ENCODE measurements around the gene EXOSC7. TPM values are rescaled to one million over a fixed set of nuclear protein-coding genes. Genes with fewer than 3 reads are reported as not detected.

The EXOSC7 gene
- total and polyA plus RNA-seq, 2 donors (not counting 3 experiments of a cell fraction or from before 2014, with no cell fraction given), result 44.5 to 53.8 TPM

DNA sequence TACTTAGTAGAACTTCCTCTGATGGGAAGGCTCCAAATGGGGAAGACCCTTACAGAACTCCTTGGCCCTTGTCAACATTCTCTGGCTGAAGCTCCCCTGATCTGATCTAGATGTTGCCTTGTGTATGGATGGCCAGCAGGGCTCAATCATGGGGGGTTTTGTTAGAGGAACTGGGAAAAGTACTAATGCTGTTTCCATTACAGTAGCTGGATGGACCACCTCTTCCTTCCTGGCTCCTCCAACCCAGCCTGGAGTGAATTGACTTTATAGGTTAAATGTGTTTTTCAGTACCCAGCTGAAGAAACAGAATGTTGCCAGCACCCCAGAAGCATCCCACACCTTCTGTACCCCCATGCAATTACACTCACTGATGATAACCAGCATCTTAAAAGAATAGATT lies 27.4 kb downstream of the EXOSC7 start:
- intact Hi-C loops (cut with micrococcal nuclease), result no loop called here
- POLR2A ChIA-PET, result interaction anchor here (0.6 to 1.3 kb wide), 2 partner anchors 9 to 28 kb away, joined by 3 to 4 read pairs; no protein-coding TSS in a partner anchor

More for the DNA sequence above, 27.4 kb downstream of the EXOSC7 start:
- dilution Hi-C loops (cut with MboI; ENCODE audit: extremely low pct_ligation_motif_present, low sequenced_read_pairs), result no loop called here
- Histone ChIP-seq H3K36me3 (ENCODE audit: control insufficient read depth in 2 of 2, extremely low read depth in 1 of 2, insufficient read depth in 2 of 2, low read length in 2 of 2) (peaks cover 4 to 10% of the 10 kb centered on the region in 2 experiments), H3K9ac (replicated peaks; ENCODE audit: extremely low read depth, insufficient read depth, low read length) (no peak overlapping the region), H3K9me3 (replicated peaks; ENCODE audit: control insufficient read depth, insufficient read depth, low read length) (no peaks in the 10 kb centered on the region), H3K4me2 (ENCODE audit: insufficient read depth, low read length) (no peak overlapping the region), H3K27ac (ENCODE audit: insufficient read depth, low read depth, low read length) (no peak overlapping the region), H3K4me1 (ENCODE audit: control insufficient read depth, extremely low read depth, insufficient read depth, low read length) (peaks cover 13% of the 10 kb centered on the region), H2AFZ (ENCODE audit: low read depth, low read length) (no peak overlapping the region), H3K79me2 (ENCODE audit: control insufficient read depth, insufficient read depth, low read length) (no peaks in the 10 kb centered on the region), H3K27me3 (ENCODE audit: control insufficient read depth in 2 of 2, insufficient read depth in 2 of 2, low read length in 2 of 2) (no peaks in the 10 kb centered on the region), H3K9me1 (replicated peaks; ENCODE audit: control insufficient read depth, extremely low read depth, insufficient read depth, low read length) (no peaks in the 10 kb centered on the region), H3K4me3 (replicated peaks in 1 of 3; ENCODE audit: insufficient read depth in 1 of 3, low read depth in 1 of 3, low read length in 3 of 3) (no peak overlapping the region), H4K20me1 (replicated peaks; ENCODE audit: control insufficient read depth, extremely low read depth, insufficient read depth, low read length) (no peaks in the 10 kb centered on the region)
- CTCF ChIA-PET, result interaction anchor here (3.4 to 3.5 kb wide), 2 partner anchors 8 to 11 kb away, joined by 15 to 16 read pairs; no protein-coding TSS in a partner anchor
- BruUV-seq (replicated peaks), result no TSS peak
- no peak for FAIRE-seq
- DNase-seq (ENCODE audit: low read depth, low spot score), result peak; percentile 70
- TF ChIP-seq GATA2 (IDR thresholded peaks at IDR 0.05; ENCODE audit: insufficient read depth, insufficient read length, low read depth, low read length), result no peak
- no peak for TF ChIP-seq MAX (IDR thresholded peaks at IDR 0.05; ENCODE audit: insufficient read depth, insufficient read length)
- no peak for TF ChIP-seq JUN (IDR thresholded peaks at IDR 0.05; ENCODE audit: borderline replicate concordance, insufficient read depth, insufficient read length, low read depth)
- TF ChIP-seq EZH2 (IDR thresholded peaks at IDR 0.05; ENCODE audit: borderline replicate concordance, low read depth, low read length, severe bottlenecking), result no peak
- no peak for TF ChIP-seq POLR2AphosphoS5 (IDR thresholded peaks at IDR 0.05; ENCODE audit: insufficient read depth, low read depth, low read length)
- TF ChIP-seq, protein P1, sequence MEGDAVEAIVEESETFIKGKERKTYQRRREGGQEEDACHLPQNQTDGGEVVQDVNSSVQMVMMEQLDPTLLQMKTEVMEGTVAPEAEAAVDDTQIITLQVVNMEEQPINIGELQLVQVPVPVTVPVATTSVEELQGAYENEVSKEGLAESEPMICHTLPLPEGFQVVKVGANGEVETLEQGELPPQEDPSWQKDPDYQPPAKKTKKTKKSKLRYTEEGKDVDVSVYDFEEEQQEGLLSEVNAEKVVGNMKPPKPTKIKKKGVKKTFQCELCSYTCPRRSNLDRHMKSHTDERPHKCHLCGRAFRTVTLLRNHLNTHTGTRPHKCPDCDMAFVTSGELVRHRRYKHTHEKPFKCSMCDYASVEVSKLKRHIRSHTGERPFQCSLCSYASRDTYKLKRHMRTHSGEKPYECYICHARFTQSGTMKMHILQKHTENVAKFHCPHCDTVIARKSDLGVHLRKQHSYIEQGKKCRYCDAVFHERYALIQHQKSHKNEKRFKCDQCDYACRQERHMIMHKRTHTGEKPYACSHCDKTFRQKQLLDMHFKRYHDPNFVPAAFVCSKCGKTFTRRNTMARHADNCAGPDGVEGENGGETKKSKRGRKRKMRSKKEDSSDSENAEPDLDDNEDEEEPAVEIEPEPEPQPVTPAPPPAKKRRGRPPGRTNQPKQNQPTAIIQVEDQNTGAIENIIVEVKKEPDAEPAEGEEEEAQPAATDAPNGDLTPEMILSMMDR (IDR thresholded peaks at IDR 0.05; ENCODE audit: extremely low read depth in 1 of 2, insufficient read depth in 1 of 2, low read depth in 1 of 2, low read length in 2 of 2), result no peak
- no peak for TF ChIP-seq POLR2A (IDR thresholded peaks at IDR 0.05; ENCODE audit: low read depth, low read length)
- no peak for TF ChIP-seq MYC (IDR thresholded peaks at IDR 0.05; ENCODE audit: low read depth, low read length)
- TF ChIP-seq FOS (IDR thresholded peaks at IDR 0.05; ENCODE audit: borderline replicate concordance, insufficient read depth, low read length), result no peak

Data from endothelial cell of umbilical vein (primary cell).